GM18909 (cell line): Measurements from ENCODE around the gene PCED1B.
"Not testable (repeated sequence)": the region's sequence is repeated elsewhere in the genome, so short reads cannot be mapped to it uniquely, and the experiment has no call there.

Experiments used
- ATAC-seq: cut with Tn5 transposase; IDR thresholded peaks from one replicate; pipeline ENCODE4 v1.9.1; 2021; ENCODE audit warnings: mild to moderate bottlenecking; ENCODE audit not compliant: unreplicated experiment, poor library complexity

PCED1B gene

DNA sequence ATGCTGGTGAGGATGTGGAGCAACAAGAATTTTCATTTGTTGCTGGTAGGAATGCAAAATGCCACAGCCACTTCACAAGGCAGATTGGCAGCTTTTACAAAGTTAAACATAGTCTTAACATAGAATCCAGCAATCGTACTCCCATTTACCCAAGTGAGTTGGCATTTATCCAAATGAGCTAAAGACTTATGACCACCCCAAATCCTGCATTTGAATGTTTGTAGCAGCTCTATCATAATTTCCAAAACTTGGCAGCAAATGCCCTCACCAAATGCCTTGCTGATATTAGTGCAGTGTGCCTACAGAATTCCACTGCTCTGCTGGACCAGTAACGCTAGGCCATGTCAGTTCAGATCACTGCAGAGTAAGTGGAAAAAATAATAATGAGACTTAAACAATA lies 121.0 kb downstream of the PCED1B start:
- ATAC-seq: no peak

DNA sequence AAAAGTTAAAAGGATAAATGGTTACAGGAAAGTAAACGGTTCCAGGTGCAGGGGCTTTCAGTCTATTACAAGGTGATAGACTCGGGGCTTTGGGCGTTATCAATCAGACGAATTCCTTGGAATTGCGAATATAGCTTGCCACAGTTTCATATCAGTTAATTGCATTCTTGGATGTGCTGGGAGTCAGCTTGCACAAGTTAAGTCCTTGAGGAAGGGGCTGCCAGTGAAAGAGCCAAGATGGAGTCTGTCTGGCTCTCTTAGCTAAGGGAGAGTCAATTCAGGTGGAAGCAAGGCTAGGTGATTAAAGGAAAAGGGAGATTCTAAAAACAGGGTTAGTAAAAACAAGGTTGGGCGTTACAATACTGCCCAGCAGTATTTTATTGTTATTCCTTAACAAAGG lies 121.8 kb downstream of the PCED1B start:
- ATAC-seq: not testable (repeated sequence)

DNA sequence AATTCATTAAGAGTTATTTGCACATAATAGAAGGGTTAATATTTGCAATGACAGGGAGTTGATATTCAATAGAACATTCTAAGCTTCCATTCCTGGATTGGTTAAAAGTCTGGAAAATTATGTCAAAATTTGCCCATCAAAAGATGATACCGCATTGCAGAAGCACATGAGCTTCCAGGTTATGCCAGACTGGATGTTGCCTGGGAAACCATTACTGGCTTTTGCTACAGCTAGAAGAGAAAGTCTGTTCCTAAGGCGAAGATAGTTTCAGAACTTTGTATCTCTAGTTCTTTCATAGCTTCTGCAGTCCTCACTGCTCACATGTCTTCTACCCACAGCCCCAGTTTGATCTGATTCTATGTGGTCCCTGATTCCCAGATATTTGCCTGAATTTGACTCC lies 122.8 kb downstream of the PCED1B start:
- ATAC-seq: no peak

DNA sequence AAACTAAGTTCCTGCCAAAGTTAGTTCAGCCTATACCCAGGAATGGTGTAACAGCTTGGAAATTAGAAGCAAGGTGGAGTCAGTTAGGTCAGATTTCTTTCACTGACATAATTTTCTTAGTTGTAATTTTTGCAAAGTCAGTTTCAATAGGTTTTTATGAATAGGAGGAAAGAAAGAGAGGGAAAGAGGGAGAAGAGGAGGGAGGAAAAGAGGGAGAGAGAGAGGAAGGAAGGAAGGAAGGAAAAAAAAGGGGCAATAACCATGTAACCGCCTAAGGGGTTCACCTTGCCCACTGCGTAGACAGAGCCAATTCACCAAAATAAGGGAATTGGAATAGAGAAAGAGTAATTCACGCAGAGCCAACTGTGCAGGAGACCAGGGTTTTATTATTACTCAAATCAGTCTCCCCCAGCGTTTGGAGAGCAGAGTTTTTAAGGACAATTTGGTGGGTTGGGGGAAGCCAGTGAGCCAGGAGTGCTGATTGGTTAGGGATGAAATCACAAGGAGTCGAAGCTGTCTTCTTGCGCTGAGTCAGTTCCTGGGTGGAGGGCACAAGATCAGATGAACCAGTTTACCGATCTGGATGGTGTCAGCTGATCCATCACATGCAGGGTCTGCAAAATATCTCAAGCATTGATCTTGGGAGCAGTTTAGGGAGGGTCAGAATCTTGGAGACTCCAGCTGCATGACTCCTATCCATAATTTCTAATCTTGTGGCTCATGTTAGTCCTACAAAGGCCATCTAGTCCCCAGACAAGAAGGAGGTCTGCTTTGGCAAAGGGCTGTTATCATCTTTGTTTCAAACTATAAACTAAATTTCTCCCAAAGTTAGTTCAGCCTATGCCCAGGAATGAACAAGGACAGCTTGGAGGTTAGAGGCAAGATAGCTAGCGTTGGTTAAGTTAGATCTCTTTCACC lies 126.4 kb downstream of the PCED1B start:
- no peak for ATAC-seq

DNA sequence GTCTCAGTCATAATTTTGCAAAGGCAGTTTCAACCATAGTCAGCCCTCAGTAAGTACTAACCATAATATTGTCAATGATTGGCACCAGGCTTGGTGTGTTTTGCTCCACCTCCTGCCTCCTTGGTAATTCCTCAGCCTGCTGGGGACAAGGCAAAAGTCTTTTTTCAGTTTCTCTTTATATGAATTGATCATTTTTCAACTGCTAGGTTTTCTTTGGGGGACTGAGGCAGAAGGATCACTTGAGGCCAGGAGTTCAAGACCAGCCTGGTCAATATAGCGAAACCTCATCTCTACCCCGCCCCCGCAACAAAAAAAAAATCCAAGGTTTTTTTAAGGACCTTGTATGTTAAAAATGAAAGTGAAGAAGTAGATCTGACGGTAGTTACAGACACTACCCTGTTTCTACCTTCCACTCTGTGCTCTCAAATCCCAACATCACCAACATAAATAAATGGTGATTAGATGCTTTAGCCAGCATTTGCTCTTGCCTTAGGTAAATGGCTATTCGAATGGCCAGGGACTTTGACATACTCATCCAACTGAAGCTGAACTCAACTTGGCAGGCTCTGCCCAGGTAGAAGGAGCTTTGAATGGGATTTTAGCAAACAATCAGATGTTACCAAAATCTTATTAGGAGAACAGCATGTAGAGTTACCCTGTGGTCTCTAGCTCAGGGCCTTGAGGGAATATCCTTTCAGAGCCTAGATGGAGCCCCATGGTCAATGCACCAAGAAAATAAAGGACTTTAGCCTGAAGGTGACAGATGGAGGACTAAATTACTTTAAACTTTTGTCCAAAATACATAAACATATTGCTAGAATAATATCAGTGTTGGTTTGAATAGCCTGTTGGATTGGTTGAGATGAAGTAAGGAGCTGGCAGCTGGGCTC lies 127.3 kb downstream of the PCED1B start:
- ATAC-seq: peak; percentile 1

DNA sequence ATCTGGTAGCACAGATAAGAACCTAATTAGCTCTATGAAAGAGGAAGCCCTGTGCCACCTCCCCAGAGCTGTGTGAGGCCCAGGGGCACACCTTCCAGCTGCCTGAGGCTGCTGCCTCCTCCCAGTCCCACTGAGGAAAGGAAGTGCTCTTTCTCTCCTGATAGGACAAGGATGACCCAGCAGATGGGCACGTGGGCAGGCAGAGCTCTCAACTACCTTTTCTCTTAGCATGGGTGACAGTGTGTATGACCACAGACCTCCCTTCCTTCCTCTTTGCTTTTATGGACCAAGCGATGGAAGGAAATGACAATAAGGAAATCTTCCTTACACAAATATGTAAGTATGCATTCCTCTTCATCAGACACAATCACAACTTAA lies 127.9 kb downstream of the PCED1B start:
- ATAC-seq: peak; percentile 79

DNA sequence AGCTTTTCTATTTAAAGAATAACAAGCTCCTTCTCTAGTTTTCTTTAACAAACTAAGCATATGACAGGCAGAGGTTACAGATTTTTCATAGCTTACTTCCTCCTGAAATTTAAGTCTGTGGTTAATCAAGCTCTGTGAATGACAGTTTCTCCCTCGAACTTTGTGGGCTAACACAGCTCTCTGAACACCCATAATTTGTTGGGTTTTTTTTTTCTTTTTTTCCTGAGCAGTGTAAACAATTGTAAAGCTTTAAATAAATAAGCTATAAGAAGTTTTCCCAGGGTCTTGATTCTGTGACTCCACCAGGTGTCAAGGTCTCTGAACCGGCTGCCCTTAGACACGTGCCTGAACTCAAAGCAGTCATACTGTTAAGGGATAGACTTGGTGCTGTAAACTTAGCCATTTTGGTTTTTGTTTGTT lies 128.4 kb downstream of the PCED1B start:
- ATAC-seq: peak; percentile 76

DNA sequence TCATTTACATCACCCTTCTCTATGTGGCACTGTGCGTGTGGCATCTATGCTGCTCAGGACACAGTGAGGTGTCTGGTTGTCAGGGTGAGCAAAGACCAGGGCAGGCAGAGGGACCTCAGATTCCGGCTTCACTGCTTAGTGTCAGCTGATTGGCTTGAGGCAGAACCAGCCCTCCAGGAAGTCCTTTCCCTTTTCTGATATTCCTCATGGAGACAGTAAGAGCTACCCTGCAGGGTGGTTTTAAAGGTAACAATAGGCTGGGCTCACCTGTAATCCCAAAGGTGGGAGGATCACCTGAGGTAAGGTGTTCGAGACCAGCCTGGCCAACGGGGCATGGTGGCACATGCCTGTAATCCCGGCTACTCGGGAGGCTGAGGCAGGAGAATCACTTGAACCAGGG lies 129.6 kb downstream of the PCED1B start:
- ATAC-seq: no peak

DNA sequence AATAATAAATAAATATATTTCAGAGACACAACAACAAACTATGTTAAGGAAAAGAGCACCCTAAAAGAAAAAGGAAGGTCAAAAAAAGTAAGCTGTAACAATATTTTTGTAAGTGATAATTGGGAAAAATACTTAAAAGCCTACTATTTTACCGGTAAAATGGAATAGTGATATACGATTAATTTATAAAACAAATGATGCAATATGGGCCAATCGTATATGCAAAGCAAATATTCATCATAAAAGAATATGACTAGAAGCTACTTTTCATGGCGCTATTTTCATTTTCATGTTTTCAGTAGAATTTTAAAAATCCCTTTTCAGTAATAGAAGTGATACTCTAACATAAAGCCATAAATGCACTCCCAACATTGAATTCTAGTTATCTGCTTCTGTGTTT lies 131.4 kb downstream of the PCED1B start:
- ATAC-seq: no peak

DNA sequence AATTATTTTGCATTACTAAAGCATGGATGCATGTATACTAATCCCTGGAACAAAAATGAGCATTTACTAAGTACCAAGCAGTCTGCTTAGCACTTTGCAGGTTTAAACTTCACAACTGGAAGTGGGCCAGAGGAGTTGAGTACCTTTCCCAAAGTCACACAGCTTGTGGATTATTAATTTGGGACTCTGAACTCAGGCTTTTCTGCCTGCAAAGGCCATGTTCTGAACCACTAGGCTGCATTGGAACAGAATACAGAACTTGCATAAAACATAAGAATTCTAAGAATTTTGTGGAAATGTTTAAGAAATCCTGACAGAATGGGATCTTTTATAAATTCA lies 133.2 kb downstream of the PCED1B start:
- ATAC-seq: no peak

DNA sequence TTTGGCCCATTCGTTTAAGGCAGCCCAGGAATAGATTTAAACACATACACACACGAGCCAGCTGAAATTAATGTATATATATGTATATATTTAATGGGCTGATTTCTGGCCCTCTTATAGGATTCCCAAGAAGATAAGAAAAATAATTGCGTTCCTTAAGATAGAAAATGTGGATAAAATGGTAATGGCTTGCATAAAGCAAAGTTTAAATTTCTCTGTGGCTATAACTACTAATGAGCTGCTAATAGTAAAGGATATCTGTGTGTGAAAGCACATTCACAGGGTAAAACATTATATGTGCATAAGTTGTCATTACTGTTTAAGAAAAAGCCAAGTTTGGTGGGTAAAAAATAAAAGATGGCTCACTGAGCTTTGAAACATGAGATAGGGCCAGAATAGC lies 134.0 kb downstream of the PCED1B start:
- no peak for ATAC-seq

DNA sequence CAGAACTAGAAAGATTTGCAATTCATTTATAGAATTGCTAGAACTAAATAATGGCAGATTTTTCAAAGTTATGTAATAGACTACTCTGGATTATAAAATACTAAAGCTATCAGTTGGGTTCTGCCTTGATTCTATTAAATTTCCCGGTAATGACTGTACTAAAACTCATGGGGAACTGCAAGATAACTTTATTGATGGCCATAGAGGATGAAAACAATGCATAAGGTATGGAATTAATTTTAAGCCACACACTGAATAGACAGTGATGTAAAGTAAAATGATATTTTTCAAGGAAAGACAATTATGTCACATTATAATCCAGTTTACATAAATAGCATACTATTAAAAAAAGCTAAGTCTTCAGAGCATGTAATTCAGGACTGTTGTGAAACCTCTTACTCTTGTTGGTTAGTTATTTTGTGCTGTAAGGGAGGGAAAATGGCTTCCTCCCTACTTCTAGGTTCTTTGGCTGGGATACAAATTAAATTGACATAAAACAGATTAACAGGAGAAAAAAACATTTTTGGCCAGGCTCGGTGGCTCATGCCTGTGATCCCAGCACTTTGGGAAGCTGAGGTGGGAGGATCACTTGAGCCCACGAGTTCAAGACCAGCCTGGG lies 134.7 kb downstream of the PCED1B start:
- no peak for ATAC-seq

DNA sequence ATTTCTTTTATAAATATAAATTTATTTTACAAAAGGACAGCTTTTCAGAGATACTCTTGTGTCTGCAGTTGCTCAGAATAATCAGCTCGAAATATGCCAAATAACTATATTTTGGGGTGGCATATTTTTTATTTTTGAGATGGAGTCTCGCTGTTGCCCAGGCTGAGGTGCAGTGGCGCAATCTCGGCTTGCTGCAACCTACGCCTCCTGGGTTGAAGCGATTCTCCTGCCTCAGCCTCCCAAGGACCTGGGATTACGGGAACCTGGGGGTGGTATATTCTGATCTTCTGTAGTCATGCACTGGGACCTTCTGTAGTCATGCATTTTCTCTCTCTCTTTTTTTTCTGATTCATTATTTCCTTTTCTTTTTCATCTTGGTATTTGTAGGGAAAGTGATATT lies 135.3 kb downstream of the PCED1B start:
- ATAC-seq: no peak

DNA sequence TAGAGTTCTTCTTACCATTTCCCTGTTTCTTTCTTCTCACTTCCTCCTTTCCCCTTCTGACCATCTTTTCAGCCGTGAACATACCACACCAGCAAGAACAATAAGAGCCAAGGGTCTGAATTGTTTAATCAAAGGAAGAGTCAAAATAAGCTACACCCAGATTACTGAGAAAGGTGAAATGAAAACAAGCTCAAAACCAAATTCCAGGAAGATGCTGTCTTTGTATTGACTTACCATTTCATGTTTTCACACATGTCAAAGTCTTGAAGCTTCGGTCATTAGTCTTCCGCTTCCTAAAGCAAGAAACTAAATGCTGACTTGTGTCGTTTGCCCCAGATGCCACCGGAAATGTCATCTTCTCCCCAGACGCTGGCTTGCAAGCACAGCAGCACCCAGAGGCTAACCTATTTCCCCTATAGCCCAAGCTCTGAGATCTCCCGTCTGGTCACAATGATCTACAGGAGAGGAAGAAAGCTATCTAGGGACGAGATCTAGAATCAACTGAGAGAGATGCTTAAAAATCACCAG lies 136.8 kb downstream of the PCED1B start:
- ATAC-seq: peak; percentile 84

DNA sequence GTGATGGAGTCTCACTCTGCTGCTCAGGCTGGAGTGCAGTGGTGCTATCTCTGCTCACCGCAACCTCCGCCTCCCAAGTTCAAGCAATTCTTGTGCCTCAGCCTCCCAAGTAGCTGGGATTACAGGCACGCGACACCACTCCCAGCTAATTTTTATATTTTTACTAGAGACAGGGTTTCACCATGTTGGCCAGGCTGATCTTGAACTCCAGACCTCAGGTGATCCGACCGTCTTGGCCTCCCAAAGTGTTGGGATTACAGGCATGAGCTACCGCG lies 138.1 kb downstream of the PCED1B start:
- not testable (repeated sequence) for ATAC-seq

DNA sequence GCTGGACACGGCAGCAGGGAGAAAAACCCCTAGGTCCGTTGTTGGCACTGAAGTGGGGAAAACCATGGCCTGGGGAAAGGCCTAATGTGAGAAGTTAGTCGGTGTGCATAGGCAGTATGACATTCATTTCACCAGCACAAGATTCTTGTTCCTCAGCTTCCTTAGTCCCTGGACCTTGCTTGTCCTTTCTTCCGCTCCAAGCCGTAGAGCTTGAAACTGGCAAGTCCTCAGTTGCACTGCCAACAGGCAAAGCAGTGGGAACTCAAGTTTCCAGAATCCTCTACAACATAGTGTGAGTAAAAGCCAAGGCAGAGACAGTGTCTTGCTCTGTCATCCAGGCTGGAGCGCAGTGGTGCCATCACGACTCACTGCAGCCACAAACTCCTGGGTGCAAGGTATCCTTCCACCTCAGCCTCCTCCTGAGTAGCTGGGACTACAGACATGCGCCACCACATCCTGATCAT lies 138.8 kb downstream of the PCED1B start:
- ATAC-seq: no peak

DNA sequence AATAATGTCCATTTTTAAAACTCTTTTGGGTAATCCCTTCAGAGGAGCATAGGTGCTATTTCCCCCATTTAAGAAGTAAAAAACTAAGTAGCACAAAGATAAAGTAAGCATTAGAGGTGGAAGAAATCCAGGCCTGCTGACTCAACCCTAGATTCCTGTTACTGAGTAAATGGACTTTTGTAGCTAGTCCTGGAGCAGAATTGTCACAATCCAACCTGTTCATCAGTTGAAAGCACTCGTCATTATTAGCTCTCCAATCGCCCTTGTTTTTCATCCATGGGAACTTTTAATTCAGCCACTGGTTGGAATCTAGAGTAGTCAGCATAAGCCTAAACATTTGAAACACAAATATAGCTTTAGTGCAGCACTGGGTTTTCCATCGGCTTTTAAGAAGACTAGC lies 139.8 kb downstream of the PCED1B start:
- ATAC-seq: no peak

DNA sequence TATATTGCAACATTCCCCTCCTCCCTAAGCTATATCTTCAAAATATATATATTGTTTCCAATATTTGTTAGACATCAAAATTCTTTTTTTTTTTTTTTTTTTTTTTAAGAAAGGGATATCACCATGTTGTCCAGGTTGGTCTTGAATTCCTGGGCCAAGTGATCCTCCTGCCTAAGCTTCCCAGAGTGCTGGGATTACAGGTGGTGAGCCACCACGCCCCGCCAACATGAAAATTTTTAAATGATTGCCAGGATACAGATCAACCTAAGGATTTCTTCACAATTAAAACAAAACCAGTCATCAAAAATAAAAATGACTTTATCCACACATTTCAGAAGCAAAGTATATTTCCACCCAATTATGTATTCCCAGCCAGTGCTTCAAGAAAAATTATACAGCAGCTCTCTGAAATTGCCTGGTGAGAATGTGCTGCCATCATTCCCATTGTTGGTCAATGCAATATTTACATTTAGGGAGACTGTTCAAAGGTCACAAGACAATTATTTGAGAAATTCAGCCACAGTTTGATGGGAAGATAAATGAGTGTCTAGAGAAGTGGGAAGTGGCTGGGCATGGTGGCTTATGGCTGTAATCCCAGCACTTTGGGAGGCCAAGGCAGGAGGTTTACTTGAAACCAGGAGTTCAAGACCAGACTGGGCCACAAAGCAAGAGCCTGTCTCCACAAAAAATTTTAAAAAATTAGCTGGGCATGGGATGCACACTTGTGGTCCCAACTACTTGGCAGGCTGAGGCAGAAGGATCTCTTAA lies 142.0 kb downstream of the PCED1B start:
- no peak for ATAC-seq

DNA sequence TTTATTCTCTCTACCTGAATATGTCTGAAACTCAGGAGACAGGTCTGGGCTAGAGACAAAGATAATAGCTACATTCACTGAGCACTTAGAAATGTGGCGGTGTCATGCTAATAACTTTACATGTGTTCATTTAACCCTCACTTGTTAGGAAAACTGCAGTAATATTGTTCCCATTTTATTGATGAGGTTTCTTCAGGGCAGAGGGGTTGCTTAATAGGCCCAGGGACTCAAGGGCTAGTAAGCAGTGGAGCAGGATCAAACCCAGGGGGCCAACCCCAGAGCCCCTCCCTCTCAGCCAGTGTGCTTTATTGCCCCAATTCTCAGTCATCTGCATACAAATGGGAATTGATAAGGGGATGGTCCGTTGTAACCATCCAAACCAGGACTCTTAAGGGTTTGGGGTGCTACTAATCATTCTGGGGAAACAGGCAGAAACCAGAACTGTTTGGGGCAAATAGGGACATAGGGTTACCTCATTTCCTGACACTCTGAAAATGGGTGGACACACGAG lies 143.2 kb downstream of the PCED1B start:
- ATAC-seq: no peak
